Measurements from ENCODE around the gene PACSIN2.
"Not testable (repeated sequence)": the region's sequence is repeated elsewhere in the genome, so short reads cannot be mapped to it uniquely, and the experiment has no call there.

The PACSIN2 gene

DNA sequence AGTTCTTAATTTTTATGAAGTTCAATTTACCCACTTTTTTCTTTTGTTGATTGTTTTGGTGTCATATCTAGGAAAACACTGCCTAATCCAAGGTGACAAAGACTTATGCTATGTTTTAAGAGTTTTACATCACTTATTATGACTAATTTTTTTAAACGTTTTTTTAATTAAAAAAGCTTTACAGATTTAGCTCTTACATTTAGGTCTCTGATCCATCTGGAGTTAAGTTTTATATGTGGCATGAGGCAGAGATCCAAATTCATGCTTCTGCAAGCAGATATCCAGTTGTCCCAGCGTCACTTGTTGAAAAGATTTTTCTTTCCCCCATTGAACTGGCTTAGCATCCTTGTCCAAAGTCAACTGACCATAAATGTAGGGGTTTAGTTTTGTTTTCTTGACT lies 72.6 kb downstream of the PACSIN2 start:
- DNase-seq: no peak

DNA sequence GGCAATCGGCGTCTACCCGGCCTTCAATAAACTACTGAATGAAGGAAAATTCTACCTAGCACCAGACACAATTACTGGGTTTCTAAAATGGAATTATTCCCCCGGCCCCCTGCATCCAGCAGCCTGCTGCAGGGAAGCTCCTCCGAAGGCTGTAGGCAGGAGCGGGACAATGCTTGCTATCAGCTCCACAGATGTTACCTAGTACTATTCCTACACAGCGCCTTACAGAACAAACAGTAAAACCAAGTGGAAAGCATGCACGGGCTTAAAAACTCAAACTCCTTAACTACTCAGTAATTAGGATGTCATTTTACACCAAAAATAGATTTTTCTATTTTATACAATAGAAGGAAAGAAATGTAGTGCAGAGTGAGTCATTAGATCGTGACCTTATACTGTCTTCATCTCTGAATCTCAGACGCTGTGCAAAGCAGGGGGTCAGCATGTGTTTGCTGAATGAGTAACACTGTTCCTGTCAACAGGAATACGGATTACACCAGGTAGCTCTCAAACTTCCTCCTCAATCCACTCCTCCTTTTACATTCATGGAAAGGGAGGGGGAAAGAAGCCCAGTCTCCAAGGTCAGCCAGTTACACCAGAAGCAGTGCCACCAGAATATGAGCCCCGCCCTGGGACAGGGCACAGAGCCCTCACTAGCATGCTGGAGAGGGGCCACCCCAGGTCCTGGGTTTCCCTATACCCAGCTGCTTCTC lies 74.9 kb downstream of the PACSIN2 start:
- no peak for DNase-seq

DNA sequence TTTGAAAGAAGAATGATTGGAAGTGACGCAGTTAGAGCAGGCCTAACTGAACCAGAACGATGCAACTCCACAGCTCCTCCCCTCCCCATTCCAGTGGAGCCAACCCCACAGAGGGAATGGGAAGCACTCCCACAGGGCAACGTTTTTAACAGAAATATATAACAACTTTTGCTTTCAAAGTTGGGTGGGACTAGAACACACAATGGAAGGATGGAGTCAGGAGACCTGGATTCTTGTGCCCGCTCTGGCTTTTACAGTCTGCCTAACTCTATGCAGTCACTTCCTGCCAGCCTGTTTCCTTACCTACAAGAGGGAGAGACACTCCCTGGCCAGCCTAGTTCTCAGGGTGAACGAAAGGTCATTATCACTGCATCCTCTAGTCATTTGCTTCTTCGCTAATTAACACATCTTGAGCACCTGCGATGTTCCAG lies 75.5 kb downstream of the PACSIN2 start:
- no peak for DNase-seq

DNA sequence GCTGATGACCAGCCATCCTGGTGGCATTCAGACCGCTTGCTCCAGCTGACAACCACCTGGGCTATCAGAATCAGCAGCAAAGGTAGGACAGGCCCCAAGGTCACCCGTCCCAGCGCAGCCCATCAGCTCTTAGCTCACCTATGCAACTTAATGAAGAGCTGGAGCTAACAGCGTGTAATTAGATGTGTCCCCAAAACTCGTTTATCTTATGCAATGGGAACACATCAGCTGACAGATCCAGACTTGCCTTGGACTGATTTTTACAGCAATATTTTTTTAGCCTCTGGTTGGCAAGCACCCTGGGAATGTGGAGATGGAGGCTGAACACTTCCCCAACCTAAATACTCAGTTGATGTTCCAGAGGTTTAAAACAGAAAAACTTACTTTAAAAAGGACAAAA lies 76.0 kb downstream of the PACSIN2 start:
- no peak for DNase-seq

DNA sequence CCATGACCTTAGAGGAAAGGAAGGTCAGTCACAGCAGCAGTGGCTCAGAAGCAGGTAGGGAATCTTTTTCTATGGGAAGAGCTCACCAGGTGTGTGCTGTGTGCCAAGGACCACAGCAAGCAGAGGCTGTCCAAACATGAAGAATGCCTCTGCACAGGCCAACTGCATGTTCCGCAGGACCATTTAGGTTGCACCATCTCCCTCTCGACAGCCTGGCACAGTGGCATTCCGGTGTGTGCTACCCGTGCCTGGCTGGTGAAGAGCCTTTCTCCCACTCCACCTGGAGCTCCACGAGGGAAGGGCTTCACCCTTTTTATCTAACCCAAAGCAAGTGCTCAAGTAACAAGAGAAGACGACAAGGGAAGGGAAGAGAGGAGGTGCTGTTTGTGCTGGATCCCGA lies 76.5 kb downstream of the PACSIN2 start:
- DNase-seq: no peak

DNA sequence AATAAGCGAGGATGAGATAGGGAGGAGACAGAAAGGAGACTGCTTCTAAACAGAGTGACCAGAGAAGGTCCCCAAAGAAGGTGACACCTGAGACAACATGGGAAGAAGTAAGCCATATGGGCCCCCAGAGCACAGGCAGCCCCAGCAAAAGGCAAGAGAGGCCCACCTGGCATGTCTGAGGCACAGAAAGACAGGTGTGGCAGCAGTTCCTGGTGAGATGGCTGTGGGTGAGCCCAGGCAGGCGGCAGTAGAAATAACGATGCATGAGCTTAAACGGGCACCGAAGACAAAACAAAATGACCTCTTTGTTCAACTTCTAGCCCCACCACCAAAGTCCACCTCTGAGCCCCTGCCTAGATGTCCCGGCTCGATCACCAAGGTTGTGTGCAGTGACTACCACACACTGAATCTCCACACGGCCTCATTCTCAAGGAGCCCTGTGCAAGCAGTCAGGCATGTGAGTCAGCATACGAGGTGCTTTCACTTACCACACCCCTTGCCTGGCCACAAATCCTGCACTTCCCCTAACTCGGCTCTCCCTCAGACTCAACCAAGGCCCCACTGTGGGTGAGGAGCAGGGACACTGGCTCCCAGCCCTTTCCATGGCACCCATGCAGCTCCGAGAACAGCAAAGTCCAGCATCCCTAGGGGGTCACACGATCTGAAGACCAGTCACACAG lies 77.6 kb downstream of the PACSIN2 start:
- DNase-seq: peak; percentile 68

DNA sequence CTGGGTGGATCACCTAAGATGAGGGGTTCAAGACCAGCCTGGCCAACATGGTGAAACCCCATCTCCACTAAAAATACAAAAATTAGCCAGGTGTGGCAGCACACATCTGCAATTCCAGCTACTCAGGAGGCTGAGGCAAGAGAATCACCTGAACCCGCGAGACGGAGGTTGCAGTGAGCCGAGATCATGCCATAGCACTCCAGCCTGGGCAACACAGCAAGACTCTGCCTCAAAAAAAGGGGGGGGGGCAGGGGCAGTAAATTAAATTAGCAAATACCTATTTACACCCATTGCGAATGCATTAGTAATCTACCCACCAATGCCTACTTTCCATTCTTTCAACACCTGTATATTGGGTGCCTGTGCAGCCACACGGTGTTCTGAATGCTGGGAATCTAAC lies 78.3 kb downstream of the PACSIN2 start:
- DNase-seq: not testable (repeated sequence)

DNA sequence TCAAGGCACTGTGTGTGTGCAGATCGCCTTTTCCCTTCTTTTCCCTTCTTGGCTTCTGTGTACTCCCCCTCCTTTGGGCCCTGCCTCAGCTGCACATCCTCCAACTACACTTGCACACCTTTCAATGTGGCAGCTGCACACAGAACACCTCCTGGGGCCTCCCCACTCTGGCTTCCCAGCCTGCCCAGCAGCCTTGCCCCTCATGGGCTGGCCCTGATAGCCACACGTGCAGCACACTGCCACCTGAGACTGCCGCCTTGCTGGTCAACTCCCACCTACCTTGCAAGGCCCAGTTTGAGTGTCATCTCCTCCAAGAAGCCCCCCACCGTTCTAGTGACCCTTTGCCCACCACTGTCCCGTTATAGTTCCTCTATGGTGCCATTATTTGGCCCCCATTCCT lies 80.6 kb downstream of the PACSIN2 start:
- DNase-seq: no peak

DNA sequence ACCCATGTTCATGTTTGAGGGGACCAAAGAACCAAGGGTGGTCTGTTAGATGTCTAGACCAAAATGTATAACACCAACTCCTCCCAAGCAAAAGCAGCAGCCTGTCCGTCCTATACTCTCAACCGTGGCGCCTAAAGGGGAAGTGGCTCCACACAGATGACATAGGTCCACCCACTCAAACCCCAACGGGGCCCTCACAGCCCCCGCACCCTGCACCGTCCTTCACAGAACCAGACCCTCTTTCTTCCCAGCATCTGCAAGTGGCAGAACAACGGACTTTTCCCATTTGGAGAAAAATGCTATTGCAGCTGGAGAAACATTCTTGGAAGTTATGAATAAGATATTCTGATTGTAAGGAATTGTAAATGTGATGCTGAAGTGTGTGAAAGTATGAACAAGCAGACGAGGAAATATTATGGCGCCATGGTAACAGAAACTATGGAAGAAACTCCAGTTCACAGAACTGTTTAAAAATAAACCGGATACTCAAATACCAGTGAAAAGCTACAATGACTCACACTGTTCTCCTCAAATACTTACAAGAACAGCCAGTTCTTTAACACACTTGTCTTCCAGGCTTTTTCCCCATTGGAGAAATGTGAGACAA lies 81.4 kb downstream of the PACSIN2 start:
- peak; percentile 38 for DNase-seq

DNA sequence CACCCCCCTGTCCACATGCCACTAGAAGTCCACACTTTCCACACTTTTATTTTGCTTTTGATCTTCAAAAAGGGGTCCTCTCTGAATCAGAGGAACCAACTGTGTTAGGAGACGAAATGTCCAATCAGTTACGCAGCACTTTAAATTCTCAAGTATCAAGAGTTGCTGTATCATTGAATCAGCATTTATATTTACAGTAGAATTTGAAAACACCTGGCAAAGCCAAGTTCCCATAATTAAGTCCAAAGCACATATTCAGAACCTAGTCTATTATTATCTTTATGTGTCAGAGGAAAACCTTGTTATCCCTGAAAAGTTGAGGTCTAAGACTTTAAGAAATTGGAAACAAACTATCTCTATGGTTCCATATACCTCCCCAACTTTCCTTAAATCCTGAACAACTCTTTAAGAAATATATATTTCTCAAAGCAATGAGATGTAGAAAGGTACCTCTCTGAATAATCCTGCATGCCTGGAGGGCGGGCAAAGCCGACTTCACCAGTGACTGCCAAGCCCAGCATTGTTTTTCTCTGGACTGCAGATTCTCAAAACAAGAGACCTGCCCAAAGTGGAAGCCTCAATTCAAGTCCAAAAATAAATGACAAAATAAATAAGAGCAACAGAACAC lies 82.0 kb downstream of the PACSIN2 start:
- no peak for DNase-seq

DNA sequence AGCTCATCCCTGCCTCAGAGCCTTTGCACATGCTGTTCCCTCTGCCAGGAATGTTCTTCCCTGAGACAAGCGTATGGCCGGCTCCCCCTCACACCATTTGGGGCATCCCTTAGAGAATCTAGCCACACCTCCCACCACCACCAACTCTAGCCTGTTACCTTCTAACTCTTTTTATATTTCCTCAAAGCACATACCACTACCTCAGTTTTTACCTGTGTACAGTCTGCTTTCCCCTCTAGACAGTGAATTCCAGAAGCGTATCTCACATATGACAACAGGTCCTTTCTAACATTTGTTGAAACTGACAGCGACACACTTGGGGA lies 82.8 kb downstream of the PACSIN2 start:
- no peak for DNase-seq

DNA sequence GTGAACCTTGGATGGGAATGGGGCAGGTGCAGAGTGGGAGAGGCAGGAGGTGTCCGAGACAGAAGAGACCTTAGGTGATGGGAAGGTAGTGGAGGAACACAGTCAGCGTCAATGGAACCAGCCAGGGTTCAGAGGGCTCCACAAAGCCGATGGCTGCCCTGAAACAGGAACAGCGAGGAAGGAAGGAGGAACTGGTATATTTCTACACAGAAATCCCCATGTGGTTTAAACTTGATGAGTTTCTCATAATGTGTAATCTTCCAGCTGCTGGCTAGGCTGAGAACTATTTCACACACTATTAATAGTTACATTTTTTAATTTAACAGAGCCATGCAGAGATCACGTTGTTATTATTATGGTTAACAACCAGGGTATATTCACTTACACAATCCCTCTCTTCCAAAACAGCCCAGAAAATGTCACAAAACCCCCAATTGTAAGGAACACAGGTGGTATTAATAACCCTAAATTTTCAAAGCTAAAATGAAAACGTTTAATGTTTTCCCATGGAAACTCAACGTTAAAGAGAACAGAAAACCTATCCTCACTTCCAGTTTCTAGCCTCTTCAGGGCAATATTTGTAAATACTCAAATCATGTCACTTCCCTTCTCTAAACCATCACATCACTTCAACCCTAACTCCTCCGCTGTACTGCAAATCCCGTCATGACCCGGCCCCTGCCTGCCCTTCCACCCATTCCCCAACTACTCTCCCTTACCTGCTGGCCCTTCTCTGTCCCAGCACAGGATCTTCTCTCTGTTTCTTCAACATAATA lies 83.3 kb downstream of the PACSIN2 start:
- peak; percentile 8 for DNase-seq

DNA sequence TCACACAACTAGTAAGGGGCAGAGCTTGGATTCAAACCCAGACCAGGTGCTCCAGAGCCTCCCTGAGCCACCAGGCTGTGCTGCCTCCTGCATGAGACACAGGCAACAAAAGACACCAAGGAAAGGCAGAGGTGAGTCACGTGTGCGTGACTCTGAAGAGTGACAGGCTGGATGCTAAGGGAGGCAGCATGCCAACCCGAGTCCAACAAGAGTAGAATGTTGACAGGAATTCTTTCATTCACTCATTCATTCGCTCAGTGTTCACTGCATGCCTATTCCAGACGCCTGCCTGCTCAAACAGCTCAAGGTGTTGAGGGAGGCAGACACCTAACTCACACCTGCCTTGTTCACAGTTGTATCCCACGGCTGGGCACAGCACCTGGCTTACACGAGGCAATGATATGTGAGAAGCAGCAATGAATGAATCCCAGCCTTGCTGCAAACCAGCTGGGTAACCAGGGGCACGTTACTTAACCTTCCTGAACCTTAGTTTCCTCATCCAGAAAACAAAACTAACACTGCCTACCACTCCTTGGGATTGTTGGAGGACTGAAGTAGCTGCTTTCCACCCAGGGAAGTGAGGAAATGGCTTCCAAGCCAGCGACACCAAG lies 84.0 kb downstream of the PACSIN2 start:
- no peak for DNase-seq

DNA sequence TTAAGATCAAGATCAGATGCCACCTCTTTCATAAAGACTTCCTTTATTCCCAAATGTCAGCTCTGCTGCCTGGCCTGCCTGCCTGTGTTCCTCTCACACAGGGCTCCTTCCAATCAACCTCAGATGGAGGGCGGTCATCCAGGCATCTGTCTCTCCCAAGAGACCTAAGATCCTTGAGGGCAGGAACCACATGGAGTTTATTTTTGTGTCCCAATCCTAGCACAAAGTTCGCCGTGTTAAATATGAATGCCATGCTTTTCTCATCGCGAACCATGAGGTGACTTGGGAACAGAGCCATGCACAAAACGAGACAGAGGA lies 85.2 kb downstream of the PACSIN2 start:
- no peak for DNase-seq

DNA sequence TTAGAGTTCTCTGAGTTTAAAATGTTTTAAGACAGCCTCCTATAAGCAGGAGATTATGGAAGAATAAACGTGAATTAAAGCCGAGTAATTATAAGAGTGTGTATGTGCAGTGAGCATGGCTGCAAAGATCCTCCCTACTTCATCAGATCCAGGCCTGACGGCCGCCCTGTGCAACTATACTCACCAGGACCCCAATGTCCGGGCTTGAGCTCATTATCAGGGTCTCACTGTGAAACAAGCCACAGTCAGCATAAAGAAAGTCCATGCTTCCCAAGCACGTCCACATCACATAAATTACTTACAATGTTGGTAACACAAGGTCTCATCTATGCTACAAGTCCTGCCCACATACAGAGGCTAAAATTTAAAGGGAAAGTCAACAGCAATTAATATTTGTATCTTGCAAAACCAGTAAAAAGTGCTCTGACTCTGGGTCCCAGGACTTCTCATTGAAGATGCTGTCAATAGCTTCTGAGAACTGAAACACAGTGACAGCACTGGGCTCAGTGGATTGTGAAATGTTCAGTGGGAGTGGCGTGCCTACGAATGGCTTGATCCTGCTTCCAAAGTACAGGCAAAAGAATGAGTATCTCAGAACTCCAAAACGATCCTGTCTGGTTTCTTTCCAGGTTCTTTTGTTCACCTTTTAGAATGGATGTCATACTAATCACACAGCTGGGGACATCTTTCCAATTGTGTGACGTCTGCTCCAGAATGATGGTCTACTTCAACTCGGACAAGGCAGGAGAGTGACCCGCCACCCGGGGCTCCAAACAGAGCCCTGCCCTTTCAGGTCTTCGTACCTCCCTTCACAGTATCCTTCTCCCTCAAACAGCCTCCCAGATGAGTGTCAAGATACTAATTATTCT lies 85.7 kb downstream of the PACSIN2 start:
- DNase-seq: no peak

DNA sequence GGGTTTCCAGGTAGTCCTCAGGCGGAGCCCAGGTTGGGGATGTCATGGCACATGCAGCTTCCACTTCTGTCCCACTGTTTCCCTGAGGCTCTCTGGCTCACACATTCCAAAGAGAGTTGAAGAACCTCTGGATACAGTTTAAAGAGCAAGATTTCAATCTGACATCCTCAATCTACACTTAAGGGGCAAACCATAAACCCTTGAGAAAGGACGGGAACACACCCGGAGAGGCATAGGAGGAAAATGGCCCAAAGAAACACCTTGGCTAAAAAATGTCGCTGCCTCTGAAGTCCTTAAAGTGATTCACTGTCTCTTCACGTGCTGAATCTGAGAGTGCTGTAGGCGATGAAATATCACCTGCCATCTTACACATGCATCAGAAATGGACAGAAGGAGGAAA lies 87.0 kb downstream of the PACSIN2 start:
- DNase-seq: no peak

DNA sequence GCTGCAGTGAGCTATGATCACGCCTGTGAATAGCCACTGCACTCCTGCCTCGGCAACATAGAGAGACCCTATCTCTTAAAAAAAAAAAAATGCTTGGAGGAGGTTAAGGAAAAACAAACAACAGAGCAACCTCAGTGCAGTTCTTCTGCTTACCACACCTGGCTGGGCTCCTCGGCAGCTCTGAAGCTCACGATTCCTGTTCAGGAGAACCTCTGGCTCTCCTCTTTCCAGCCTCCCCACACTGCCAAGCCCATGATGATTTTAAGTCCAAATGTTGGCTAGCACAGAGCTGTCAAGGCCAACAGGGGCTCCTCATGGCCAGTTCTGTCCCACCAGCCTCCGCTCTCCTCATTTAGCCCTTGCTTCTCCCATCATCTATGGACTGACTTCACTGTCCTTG lies 88.2 kb downstream of the PACSIN2 start:
- DNase-seq: no peak

DNA sequence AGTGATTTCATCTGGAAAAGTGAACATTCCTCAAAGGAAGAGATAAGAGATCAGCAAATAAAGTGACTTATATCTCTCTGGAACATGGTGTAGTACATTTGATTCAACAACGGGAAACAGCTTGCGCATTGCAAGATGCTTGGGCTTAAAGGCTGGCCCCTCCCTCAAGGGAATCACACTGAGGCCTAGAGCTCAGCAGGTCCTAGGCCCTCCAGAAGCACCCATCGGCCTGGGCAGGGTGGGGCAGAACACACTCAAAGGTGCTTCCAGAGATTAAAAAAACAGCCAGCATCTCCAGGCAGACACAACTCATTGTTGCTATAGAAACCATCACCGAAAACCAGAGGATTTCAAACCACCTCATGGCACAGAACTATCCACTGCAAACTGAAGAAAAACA lies 88.8 kb downstream of the PACSIN2 start:
- DNase-seq: no peak

DNA sequence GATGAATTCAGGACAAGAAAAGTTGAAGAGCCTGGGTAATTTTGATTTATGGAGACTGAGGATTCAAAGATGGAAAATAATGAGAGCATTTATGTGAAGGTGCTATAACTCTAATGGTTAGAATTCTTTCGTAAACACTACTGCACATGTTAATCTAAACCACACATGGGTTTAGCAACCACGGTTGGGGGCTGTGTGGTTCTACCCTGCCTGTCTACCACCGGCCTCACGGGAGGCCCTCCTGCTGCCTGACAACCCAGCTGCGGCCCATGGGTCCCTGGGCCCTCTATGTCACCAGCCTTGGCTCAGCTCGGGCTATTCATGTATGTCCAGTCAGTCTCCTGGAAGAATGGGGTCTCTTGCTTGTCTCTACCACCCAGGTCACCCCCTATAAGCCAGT lies 89.4 kb downstream of the PACSIN2 start:
- no peak for DNase-seq

DNA sequence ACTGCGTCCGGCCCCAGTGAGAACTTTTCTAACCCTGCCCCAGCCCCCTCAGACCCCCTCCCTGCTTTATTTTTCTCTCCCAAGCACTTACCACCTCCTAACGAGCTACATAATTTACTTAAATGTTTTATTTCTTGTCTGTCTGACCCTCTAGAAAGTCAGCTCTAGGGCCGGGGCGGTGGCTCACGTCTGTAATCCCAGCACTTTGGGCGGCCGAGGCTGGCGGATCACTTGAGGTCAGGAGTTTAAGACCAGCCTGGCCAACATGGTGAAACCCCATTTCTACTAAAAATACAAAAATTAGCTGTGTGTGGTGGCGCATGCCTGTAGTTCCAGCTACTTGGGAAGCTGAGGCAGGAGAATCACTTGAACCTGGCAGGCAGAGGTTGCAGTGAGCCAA lies 89.9 kb downstream of the PACSIN2 start:
- not testable (repeated sequence) for DNase-seq

DNA sequence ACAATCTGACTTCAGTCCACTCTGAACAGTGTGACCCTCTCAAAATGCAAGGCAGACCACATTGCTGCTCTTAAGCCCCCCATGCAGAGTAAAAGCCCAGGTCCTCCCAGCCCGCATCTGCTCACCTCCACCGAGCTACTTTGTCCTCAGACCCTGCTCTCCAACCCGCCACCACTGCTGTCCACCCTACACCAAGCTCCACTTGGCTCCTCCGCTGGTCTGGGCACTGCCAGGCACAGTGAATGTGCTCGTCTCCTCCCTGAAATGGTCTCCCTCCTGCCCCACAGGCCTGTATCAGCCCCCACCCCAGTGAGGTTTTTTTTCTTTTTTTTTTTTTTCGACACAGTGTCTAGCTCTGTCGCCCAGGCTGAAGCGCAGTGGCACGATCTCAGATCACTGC lies 90.5 kb downstream of the PACSIN2 start:
- no peak for DNase-seq

Measured in GDM1 (cell line).